GM12892 (cell line): ENCODE results near the gene DOCK4.
A peak's percentile ranks its signal among the peaks of the same experiment; 100 is the strongest.

Experiments
- DNase-seq: peaks from one replicate; pipeline ENCODE4 v3.0.0; 2011; ENCODE audit not compliant: insufficient read length
- FAIRE-seq: peaks from 2 replicates; lab custom pipeline; 2011; peaks lifted over from hg19 to GRCh38; lab: Jason Lieb, UNC
- POLR2A ChIP-seq: IDR thresholded peaks from 2 replicates; pipeline ENCODE4 v1.6.1; 2011; ENCODE audit warnings: low read depth, low read length, control low read depth
- POLR2AphosphoS5 ChIP-seq: IDR thresholded peaks from 2 replicates; pipeline ENCODE4 v1.6.1; 2011; ENCODE audit warnings: low read depth, low read length, control low read depth
- TAF1 ChIP-seq: IDR thresholded peaks from 2 replicates; pipeline ENCODE4 v1.6.1; 2011; ENCODE audit warnings: low read depth, mild to moderate bottlenecking, control low read depth, low read length, borderline replicate concordance

The DOCK4 gene

GRCh38 chr7:111787099-111787498, 419.1 kb downstream of the DOCK4 start:
- no peak for DNase-seq
- no peak for TF ChIP-seq POLR2A
- no peak for TF ChIP-seq TAF1
- TF ChIP-seq POLR2AphosphoS5, result no peak
- no peak for FAIRE-seq

- TF ChIP-seq POLR2A (no peak), TAF1 (no peak), POLR2AphosphoS5 (no peak)
- FAIRE-seq (no peak), DNase-seq (no peak)
Observed at GRCh38 chr7:111785076-111785475, 421.1 kb downstream of the DOCK4 start.

- FAIRE-seq (no peak), DNase-seq (no peak)
- TF ChIP-seq TAF1, result no peak
- TF ChIP-seq POLR2A, result no peak
- TF ChIP-seq POLR2AphosphoS5, result no peak
Observed at GRCh38 chr7:111784296-111784695, 421.9 kb downstream of the DOCK4 start.

DNA sequence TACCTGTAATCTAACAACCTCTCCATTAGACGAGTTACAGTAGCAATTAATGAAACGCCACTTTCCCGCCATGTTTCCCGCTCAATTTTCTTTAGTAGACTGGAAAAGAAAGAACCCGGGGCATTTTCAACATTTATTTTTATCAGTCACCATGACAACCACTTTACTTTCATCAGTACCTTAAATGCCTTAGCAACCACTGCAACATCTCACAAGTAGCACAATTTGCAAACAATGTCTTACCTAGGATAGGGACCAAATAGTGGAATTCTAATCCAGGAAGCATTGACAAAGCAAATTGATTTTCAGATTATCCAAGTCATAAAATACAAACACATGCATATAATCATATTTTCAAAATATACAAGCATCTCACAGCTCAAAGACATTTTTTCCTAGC, 422.3 kb downstream of the DOCK4 start:
- no peak for FAIRE-seq
- DNase-seq, result no peak
- TF ChIP-seq TAF1 (no peak), POLR2A (no peak), POLR2AphosphoS5 (no peak)

DNA sequence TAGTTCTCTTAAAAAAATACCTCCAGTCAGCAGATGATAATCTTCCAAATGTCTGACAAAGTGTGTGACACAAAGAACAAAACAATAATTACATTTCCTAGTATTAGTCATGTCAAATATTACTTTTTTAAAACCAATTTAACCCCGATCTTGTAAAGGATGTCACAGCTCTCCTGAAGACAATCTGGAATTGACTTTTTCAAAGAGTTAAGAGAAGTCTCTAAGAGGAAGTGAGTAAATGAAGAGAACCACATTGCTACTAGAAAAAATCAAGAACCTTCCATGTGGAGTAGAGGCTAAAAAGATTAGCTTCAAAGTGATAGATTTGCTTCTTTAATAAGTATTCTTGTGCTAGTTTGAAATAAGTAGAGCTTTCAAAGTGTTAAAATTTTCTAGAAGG, 425.7 kb downstream of the DOCK4 start:
- TF ChIP-seq POLR2AphosphoS5, result no peak
- TF ChIP-seq POLR2A, result no peak
- TF ChIP-seq TAF1, result no peak
- DNase-seq (no peak), FAIRE-seq (no peak)

DNA sequence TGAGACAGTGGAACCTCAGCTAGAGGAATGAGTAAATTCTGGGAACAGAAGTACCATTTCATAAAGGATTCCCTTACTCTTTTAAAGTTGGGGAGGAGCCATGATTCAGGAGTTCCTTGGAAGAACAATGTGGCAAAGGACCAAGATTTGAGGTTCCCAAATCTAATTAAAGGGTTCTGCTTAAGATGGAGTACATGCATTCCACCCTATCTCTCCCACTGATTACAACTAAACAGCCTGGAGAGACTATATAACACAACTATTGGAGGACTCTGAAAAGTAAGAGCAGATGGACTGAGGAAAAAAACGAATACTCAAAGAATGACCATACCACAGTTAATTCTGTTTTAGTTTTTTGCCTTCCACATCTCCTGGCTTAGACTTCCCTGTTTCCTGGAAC, 431.0 kb downstream of the DOCK4 start:
- DNase-seq (no peak), FAIRE-seq (no peak)
- no peak for TF ChIP-seq POLR2AphosphoS5
- no peak for TF ChIP-seq POLR2A
- no peak for TF ChIP-seq TAF1

- TF ChIP-seq POLR2A, result no peak
- no peak for TF ChIP-seq TAF1
- no peak for TF ChIP-seq POLR2AphosphoS5
- FAIRE-seq (no peak), DNase-seq (no peak)
Observed at GRCh38 chr7:111772716-111773115, 433.5 kb downstream of the DOCK4 start.

DNA sequence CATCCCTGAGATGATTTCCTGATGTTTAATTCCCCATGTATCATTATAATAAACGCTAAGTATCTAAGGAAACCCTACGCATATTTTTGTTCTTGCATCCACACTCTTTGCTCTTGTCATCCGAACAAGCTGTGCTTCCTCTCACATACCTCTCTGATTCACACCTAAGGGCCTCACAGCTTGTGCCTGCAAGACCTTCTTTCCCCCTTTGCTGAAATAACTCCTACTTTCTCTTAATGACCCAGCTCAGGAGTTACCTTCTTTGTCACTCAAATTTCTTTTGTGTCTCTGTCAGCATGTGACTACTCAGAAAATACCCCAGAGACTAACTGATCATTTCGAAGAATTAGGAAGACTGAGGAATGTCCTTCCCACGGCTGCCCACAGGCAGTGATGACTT, 434.6 kb downstream of the DOCK4 start:
- DNase-seq, result no peak
- TF ChIP-seq POLR2A (no peak), TAF1 (no peak), POLR2AphosphoS5 (no peak)
- no peak for FAIRE-seq

GRCh38 chr7:111770116-111770515, 436.1 kb downstream of the DOCK4 start:
- no peak for TF ChIP-seq POLR2A
- no peak for TF ChIP-seq POLR2AphosphoS5
- no peak for TF ChIP-seq TAF1
- no peak for FAIRE-seq
- no peak for DNase-seq

DNA sequence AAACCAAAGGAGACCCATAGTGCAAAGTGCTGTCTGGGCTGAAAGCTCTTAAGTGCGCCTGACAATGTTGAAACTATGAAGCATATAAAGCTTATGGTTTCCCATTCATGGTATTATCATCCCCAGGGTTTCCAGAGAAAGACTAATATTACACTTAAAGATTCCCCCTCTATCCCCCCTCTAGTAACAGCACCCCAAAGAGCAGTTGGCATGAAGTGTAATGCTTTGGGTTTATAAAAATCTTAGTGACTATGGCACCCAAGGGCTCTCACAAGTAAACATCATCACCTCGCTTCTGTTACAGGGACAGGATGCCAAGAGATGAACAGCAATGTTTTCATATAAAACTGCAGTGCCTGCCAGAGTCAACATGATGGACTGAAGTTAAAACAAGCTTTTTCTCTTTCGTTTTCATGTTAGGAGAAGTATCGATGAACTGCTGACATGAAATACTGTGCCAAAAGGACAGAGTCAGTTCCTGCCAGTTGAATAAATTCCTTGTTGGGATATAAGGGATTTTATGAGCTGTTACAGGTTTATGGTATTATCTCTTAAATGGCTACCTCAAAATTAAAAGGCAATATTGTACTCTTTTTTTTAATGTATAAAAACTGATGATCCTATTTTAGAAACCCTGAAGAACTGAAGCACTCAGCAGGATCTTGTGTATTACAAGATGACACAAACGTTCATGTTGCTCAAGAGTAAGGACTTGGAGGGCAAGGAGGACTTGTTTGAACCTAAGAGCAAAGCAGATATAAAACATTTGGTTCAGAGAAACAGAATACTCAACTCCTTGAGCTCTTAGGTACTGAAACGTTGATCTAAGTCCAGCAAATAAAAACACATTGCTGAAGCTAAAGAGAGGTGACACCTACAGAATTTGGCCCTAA, 440.2 kb downstream of the DOCK4 start:
- FAIRE-seq (peak; percentile 70), DNase-seq (no peak)
- TF ChIP-seq POLR2A, result no peak
- TF ChIP-seq TAF1, result no peak
- TF ChIP-seq POLR2AphosphoS5, result no peak

GRCh38 chr7:111763221-111763801, 442.9 kb downstream of the DOCK4 start:
- no peak for TF ChIP-seq POLR2A
- no peak for TF ChIP-seq TAF1
- no peak for TF ChIP-seq POLR2AphosphoS5
- DNase-seq (no peak), FAIRE-seq (no peak)
